Measurements from ENCODE around the gene DLAT.

DLAT gene

DNA sequence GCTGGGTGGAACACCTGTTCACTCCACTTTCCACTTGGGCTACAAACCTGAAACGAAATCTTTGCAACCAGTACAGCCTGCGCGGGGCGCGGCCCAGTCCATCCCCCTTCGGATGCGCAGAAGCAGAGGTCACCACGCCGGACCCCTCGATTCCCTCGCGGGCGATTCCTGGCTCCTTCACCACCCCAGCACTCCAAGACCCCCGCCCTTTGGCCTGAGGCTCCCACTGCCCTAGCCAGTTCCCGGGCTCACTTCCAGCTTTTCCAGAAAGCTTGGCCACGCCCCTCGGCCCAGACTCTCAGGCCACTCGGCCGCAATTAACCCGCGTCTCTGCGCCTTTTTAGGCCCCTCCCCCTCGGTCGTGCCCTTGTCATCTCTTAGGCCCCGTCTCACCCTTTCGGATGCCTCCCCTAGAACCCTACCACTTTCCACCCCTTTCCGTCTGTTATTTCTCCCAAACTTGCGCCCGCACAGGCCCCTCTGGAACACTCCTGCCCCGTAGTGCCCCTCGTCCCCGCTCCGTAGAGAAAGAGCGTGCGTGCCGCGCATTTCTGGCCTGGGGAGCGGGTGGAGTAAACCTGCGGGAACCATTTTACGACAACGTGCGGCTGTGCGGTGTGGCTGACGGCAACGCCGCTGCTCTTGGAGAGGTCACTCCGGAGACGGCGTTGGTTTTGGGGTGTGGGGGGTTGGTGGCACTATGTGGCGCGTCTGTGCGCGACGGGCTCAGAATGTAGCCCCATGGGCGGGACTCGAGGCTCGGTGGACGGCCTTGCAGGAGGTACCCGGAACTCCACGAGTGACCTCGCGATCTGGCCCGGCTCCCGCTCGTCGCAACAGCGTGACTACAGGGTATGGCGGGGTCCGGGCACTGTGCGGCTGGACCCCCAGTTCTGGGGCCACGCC lies at the start of gene DLAT:
Gene DLAT (plus strand): TSS at position 636 of the 906 bp plus-strand sequence. CDS start 65 bp downstream, at position 701.
- no peak for FAIRE-seq

GRCh38 chr11:111976119-111976766 lies 49.0 kb upstream of the DLAT start:
- FAIRE-seq = no peak

GRCh38 chr11:111976767-111977145 lies 48.5 kb upstream of the DLAT start:
- FAIRE-seq = no peak

- no peak for FAIRE-seq
Measured at GRCh38 chr11:111977146-111978027, 47.8 kb upstream of the DLAT start.

DNA sequence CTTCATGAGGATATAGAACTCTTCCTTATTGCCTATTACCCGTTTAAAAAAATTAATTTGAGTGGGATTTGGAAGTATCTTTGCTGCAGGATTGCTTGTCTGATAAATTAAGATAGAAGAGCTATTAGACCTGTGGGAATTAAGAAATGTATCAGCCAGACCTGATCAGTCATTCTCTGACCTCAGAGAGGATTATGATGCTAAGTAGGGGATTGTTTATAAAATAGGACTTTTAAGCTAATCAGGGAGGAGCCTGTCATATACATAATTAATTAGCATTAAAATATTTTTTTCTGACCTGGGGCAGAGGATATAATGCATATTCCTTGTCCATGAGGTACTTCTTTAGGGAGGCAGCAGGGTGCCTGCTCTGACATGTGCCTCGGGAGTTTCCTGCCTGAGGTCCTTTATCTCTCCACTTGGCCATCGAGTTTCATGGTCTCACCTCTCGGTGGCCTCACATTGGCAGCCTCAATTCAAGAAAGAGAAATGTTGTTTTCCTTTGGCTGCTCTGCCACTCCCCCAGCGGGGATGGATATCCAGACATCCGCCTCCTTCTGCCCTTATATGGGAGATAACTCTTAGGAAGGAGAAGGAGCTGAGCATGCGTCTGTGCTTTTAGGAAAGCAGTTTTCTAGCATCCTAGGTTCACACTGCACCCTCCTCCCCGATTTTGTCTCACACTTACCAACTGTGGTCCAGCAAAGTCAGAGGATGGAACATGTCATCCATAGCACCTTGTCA lies 47.0 kb upstream of the DLAT start:
- no peak for FAIRE-seq

GRCh38 chr11:111980062-111980461 lies 45.1 kb upstream of the DLAT start:
- FAIRE-seq = no peak

DNA sequence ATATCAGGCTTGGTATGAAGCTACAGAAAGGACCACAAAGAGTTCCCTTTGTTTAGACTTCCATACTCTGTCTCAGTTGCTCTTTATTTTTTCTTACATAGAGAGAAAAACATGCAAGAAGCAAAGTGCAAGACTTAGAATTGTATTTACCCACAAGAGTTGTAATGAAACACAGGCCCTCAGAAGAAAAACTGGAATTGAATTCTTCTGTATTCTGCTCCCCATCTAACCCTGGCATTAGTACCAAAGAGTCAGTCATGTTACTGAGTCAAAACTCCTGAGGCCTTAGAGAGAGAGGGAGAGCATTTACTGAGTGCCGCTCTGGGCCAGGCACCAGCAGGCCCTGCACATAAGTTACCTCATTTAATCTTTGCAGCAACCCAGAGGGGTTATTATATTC lies 43.9 kb upstream of the DLAT start:
- FAIRE-seq = no peak

DNA sequence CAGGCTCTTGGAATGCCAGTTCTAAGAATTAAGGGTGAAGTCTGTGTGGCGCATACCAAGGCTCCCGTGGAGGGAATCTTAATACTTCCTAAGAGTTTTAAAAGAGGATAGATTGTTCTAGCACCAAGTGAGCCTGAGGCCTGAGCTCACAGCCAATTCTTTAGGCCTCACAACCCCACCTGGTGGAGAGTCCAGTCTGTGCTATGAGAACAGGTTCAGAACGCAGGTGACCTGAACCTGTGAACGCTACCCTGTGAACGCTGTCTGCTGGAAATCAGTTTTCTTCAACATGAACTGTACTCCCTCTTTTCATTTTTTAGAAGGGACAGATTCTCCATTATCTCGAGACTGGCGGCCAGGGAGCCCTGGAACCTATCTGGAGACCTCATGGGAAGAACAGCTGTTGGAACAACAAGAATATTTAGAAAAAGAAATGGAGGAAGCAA lies 43.2 kb upstream of the DLAT start:
- FAIRE-seq = no peak

GRCh38 chr11:111982541-111983186 lies 42.5 kb upstream of the DLAT start:
- no peak for FAIRE-seq

- FAIRE-seq = no peak
Measured at GRCh38 chr11:111983187-111983986, 41.8 kb upstream of the DLAT start.

DNA sequence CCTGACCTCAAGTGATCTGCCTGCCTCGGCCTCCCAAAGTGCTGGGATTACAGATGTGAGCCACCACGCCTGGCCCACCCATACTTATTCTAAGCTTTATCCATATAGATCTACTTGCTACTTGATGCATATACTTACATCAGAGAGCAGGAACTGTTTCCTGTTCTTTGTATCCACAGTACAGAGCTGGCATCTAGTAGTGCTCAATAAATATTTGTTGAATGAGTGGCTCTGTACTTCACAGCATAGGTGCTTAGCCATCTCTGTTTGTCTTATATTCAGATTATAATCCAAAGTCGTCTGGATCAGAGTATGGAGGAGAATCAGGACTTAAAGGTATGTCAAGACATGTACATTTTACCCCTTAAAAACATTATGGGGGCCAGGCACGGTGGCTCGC lies 38.6 kb upstream of the DLAT start:
- no peak for FAIRE-seq

DNA sequence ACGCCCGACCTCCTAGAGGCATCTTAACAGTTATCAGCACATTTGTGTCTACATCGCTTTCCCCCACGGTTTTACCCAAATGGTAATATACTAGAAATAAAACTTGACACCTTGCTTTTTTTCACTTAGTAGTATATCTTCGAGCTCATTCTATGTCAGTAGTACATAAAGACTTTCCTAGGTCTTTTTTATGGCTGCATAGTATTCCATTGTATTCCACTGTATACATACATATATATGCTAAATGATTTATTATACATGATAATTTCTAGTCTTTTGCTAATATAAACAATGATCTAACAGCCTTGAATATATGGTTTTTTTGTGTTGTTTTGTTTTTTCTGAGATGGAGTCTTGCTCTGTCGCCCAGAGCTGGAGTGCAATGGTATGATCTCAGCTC lies 34.8 kb upstream of the DLAT start:
- no peak for FAIRE-seq

DNA sequence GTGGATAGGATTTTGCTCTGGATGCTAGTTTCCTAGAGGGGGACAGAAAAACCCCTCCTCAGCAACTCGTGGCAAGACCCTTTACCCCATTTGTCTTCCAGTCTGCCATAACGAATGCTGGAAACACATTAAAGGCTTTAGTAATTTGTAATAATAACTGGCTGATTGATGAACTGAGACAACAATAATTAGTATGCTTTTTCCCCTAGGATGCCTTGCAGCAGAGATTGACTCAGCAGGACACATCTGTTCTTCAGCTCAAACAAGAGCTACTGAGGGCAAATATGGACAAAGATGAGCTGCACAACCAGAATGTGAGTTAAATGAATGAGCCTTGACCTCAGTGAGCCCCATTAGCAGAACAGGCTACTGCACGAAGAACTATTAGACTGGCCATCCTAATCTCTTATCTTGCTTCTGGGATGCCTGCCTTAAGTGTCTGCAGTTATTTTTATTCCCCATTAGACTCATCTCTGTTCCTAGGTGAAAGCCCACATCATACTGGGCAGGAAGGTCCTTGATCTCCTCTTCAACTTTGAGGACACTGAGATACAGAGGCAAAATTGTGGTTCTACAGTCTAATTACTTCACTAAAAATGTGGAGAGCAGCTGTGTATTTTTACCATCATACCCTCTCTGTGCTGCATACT lies 32.9 kb upstream of the DLAT start:
- FAIRE-seq = no peak

DNA sequence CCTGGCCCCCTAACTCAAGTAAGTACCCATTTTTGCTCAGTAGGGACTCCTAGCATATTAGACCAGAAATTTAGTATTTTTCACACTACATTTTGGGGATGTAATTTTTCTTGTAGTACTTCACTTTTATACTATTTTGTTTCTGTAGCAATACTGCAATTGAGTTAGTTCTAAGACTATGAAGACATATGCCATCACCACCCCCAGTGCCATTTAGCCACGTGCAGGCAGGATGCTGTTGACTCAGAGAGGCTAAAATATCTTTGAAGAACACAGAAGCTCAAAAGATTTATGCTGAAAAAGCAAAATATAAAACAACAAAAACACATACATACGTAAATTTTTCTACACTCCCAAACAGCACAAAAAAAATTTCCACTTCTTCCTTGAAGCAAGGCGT lies 29.1 kb upstream of the DLAT start:
- FAIRE-seq = no peak

DNA sequence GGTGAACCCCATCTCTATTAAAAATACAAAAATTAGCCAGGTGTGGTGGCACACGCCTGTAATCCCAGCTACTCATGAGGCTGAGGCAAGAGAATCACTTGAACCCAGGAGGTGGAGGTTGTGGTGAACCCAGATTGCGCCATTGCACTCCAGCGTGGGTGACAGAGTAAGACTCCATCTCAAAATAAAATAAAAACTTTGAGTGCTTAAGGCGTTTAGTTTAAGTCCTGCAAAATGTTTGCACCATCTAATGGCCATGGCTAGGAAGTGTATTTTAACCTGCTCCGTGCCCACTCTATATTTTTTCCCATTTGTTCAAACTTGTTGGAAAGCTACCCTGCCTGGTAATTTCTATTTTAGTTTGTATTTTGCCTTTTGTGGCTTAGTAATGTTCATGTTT lies 28.5 kb upstream of the DLAT start:
- FAIRE-seq = peak; percentile 49

- FAIRE-seq = no peak
Measured at GRCh38 chr11:111999111-111999510, 26.1 kb upstream of the DLAT start.

DNA sequence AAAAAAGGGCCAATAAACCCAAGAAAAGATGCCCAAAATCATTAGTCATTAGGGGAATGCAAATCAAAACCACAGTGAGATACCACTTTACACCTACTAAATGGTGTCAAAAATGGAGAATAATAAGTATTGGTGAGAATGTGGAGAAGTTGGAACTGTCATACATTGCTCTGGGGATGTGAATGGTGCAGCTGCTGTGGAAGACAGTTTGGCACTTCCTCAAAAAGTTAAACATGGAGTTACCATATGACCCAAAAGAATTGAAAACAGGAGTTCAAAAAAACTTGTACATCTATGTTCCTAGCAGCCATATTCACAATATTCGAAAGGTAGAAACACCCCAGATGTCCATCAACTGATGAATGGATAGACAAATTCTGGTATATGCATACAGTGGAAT lies 24.5 kb upstream of the DLAT start:
- FAIRE-seq = no peak

- no peak for FAIRE-seq
Measured at GRCh38 chr11:112002491-112003216, 22.6 kb upstream of the DLAT start.

- FAIRE-seq = no peak
Measured at GRCh38 chr11:112004389-112004788, 20.8 kb upstream of the DLAT start.
